Trophoblast cell (in vitro differentiated cells and primary cell): Measurements from ENCODE around the gene EFHC1.

Experiments used
- DNase-seq, 2 donors: peaks; one replicate each; pipeline ENCODE4 v3.0.0-alpha.2; 2016
- H2AFZ ChIP-seq: 2 replicates; pipeline ENCODE4 v1.6.1; 2013; ENCODE audit warnings: low read length, moderate library complexity, mild to moderate bottlenecking; ENCODE audit not compliant: insufficient read depth, poor library complexity
- H2AK5ac ChIP-seq: 2 replicates; pipeline ENCODE4 v1.6.1; 2013; ENCODE audit warnings: mild to moderate bottlenecking, low read length
- H2BK120ac ChIP-seq: 2 replicates; pipeline ENCODE4 v1.6.1; 2013; ENCODE audit warnings: low read length, mild to moderate bottlenecking, moderate library complexity; ENCODE audit not compliant: insufficient read depth, poor library complexity
- H2BK12ac ChIP-seq: 2 replicates; pipeline ENCODE4 v1.6.1; 2013; ENCODE audit warnings: mild to moderate bottlenecking, low read length, moderate library complexity
- H2BK5ac ChIP-seq: 2 replicates; pipeline ENCODE4 v1.6.1; 2013; ENCODE audit warnings: low read length, low read depth, moderate library complexity, mild to moderate bottlenecking; ENCODE audit not compliant: poor library complexity
- H3K14ac ChIP-seq: 2 replicates; pipeline ENCODE4 v1.6.1; 2013; ENCODE audit warnings: mild to moderate bottlenecking, low read length
- H3K18ac ChIP-seq: 2 replicates; pipeline ENCODE4 v1.6.1; 2013; ENCODE audit warnings: mild to moderate bottlenecking, low read length
- H3K23ac ChIP-seq: 2 replicates; pipeline ENCODE4 v1.6.1; 2013; ENCODE audit warnings: low read length
- H3K27ac ChIP-seq: 2 replicates; pipeline ENCODE4 v1.5.1; 2013; ENCODE audit warnings: low read depth, mild to moderate bottlenecking, inconsistent platforms, low read length, moderate library complexity
- H3K27me3 ChIP-seq: 2 replicates; pipeline ENCODE4 v1.6.1; 2013; ENCODE audit warnings: inconsistent platforms, mild to moderate bottlenecking, low read length, moderate library complexity; ENCODE audit not compliant: insufficient read depth
- H3K36me3 ChIP-seq, 2 experiments: 1 replicate in 1 of 2; 2 replicates in 1 of 2; pipeline ENCODE4 v1.6.1; 2013; ENCODE audit warnings: low read length in 2 of 2, mild to moderate bottlenecking in 2 of 2, moderate library complexity in 1 of 2; ENCODE audit not compliant: insufficient read depth in 2 of 2, control insufficient read depth in 1 of 2
- H3K4ac ChIP-seq: 2 replicates; pipeline ENCODE4 v1.6.1; 2013; ENCODE audit warnings: low read depth, mild to moderate bottlenecking, low read length, moderate library complexity
- H3K4me1 ChIP-seq, 2 experiments: 1 replicate in 1 of 2; 2 replicates in 1 of 2; pipeline ENCODE4 v1.6.1; 2013; ENCODE audit warnings: low read length in 2 of 2, mild to moderate bottlenecking in 2 of 2, moderate library complexity in 1 of 2; ENCODE audit not compliant: insufficient read depth in 2 of 2, control insufficient read depth in 1 of 2
- H3K4me2 ChIP-seq: 2 replicates; pipeline ENCODE4 v1.6.1; 2013; ENCODE audit warnings: inconsistent platforms, mild to moderate bottlenecking, low read length, moderate library complexity
- H3K4me3 ChIP-seq: 2 replicates; pipeline ENCODE4 v1.5.1; 2013; ENCODE audit warnings: mild to moderate bottlenecking, low read depth, low read length, inconsistent platforms
- H3K79me1 ChIP-seq: one replicate; pipeline ENCODE4 v1.6.1; 2013; ENCODE audit warnings: low read length
- H3K79me2 ChIP-seq: 2 replicates; pipeline ENCODE4 v1.6.1; 2013; ENCODE audit warnings: low read length, mild to moderate bottlenecking; ENCODE audit not compliant: control insufficient read depth, insufficient read depth, poor library complexity
- H3K9ac ChIP-seq: 2 replicates; pipeline ENCODE4 v1.6.1; 2013; ENCODE audit warnings: mild to moderate bottlenecking, low read length
- H3K9me3 ChIP-seq: 2 replicates; pipeline ENCODE4 v1.6.1; 2013; ENCODE audit warnings: low read depth, mild to moderate bottlenecking, control low read depth, inconsistent platforms, low read length; ENCODE audit not compliant: insufficient read depth
- H4K12ac ChIP-seq: 2 replicates; pipeline ENCODE4 v1.6.1; 2013; ENCODE audit warnings: low read depth, mild to moderate bottlenecking, low read length, moderate library complexity
- H4K8ac ChIP-seq: 2 replicates; pipeline ENCODE4 v1.6.1; 2013; ENCODE audit warnings: low read depth, mild to moderate bottlenecking, low read length, moderate library complexity
- H4K91ac ChIP-seq: one replicate; pipeline ENCODE4 v1.6.1; 2013; ENCODE audit warnings: low read depth, mild to moderate bottlenecking, low read length, moderate library complexity
- WGBS: extraction: QIAGEN DNeasy Blood & Tissue Kit; methylation state at CpG from one replicate; pipeline ENCODE4 v1.1.7; 2013; ENCODE audit warnings: missing lambda C conversion rate; ENCODE audit not compliant: insufficient read length, insufficient coverage; ENCODE audit errors: extremely low coverage; 5-methylcytosine and 5-hydroxymethylcytosine counted together

EFHC1 gene

DNA sequence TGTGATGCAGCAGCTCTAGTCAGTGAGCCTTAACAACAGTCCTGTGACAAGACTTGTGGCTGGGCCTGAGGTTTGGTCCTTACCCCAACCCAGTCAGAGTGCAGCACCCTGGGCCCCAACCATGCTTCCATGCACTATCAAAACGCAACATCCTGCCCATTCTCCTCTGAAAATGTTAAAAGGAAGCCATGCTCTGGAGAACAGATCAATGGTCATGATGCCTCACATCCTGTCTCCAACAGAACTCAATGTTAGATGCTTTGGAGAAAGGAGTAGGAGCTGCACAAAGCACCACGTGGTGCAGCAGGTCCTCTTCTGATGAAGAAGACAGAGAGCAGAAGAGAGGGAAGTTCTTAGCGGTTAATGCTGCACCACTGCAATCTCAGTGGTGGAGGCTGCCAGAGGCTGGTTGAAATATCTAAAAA lies 114.8 kb downstream of the EFHC1 start:
- DNase-seq: no peak
- H2BK120ac ChIP-seq: no peak overlapping the region
- H3K27ac ChIP-seq: no peak overlapping the region
- no peak overlapping the region for H4K12ac ChIP-seq
- H2AFZ ChIP-seq: no peak overlapping the region
- peaks cover 5 to 13% of the 10 kb centered on the region in 2 experiments for H3K4me1 ChIP-seq
- peaks cover 4 to 12% of the 10 kb centered on the region in 2 experiments for H3K36me3 ChIP-seq
- H3K79me2 ChIP-seq: peaks cover 2% of the 10 kb centered on the region
- H3K4me3 ChIP-seq: no peak overlapping the region
- H3K9me3 ChIP-seq: peaks cover 3% of the 10 kb centered on the region
- WGBS: no CpG with 5 or more reads among the region's 3 CpGs
- no peak overlapping the region for H2BK12ac ChIP-seq
- H4K8ac ChIP-seq: no peak overlapping the region
- H3K4me2 ChIP-seq: no peak overlapping the region
- no peaks in the 10 kb centered on the region for H3K27me3 ChIP-seq
- no peak overlapping the region for H4K91ac ChIP-seq
- H3K79me1 ChIP-seq: peaks cover 5% of the 10 kb centered on the region
- H3K9ac ChIP-seq: no peak overlapping the region
- H3K14ac ChIP-seq: no peak overlapping the region
- H3K4ac ChIP-seq: no peak overlapping the region
- H2AK5ac ChIP-seq: no peak overlapping the region
- H3K18ac ChIP-seq: no peak overlapping the region
- no peak overlapping the region for H3K23ac ChIP-seq
- H2BK5ac ChIP-seq: no peak overlapping the region

DNA sequence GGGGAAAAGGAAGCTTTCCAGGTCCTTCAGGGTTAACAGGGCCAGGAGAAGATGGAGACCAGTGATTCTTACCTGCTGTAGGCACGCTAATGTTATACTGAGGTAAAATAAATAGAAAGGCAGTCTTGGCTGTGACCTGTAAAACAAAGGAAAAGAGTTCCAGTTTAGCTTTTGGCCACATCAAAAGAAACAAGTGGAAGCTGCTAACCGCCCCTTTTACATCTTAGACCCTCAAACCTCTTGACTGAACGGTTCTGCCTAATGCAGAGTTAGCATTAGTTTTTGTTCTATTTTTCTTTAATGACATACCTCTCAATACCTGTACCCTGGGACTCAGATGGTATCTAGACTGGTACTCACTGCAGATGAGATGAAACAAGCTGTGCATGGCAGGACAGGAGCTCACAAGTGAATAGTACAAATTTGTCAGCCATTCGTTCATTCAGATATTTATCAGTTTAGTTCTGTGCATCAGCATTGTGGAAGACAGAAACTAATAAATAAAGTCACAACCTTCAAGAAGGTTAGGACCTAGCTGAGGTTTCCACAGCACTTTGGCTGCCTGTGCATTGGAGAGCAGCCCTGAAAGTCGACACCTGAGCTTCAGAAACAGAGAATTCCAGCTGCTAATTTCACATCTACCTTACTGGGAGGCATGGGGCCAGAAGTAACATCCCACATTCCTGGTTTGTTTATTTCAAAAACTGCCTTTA lies 115.7 kb downstream of the EFHC1 start:
- H2AK5ac ChIP-seq: no peak overlapping the region
- H3K4me2 ChIP-seq: no peak overlapping the region
- peaks cover 3% of the 10 kb centered on the region for H3K9me3 ChIP-seq
- H2AFZ ChIP-seq: no peak overlapping the region
- peaks cover 4 to 10% of the 10 kb centered on the region in 2 experiments for H3K36me3 ChIP-seq
- no peak overlapping the region for H3K18ac ChIP-seq
- no peak overlapping the region for H2BK120ac ChIP-seq
- WGBS: no CpG with 5 or more reads among the region's 5 CpGs
- H3K4me1 ChIP-seq: peaks cover 8 to 16% of the 10 kb centered on the region in 2 experiments
- no peak overlapping the region for H2BK5ac ChIP-seq
- no peak overlapping the region for H3K4me3 ChIP-seq
- H4K12ac ChIP-seq: no peak overlapping the region
- no peak overlapping the region for H3K14ac ChIP-seq
- H3K23ac ChIP-seq: no peak overlapping the region
- H3K27me3 ChIP-seq: no peaks in the 10 kb centered on the region
- no peak overlapping the region for H2BK12ac ChIP-seq
- H3K79me1 ChIP-seq: peaks cover 5% of the 10 kb centered on the region
- no peak for DNase-seq
- H3K79me2 ChIP-seq: peaks cover 2% of the 10 kb centered on the region
- H4K91ac ChIP-seq: no peak overlapping the region
- no peak overlapping the region for H3K9ac ChIP-seq
- no peak overlapping the region for H4K8ac ChIP-seq
- no peak overlapping the region for H3K27ac ChIP-seq
- H3K4ac ChIP-seq: no peak overlapping the region

DNA sequence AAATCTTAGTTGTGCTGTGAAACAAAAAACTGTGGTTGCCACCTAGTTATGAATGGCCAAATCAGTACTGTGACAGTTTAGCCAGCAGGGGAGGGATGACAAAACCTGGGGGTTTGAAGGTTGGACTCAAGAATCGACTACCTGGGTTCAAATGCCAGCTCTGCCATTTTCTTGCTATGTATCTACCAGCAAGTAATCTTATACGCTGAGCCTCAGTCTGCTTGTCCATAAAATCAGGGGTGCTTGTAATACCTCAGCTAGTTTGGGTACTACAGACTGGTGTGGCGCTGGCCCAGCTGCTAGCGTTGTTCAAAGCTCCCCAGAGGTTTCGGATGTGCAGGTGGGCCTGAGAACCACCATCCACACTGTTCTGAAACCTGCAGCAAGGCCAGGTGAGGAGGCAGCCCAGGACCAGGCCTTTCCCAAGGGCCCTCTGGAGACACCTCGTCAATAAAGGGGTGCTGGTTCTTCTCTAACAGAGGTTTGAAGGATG lies 116.3 kb downstream of the EFHC1 start:
- Histone ChIP-seq H4K12ac (no peak overlapping the region), H3K4me2 (no peak overlapping the region), H3K79me1 (peaks cover 5% of the 10 kb centered on the region), H3K79me2 (peaks cover 2% of the 10 kb centered on the region), H2BK12ac (no peak overlapping the region), H2BK5ac (no peak overlapping the region), H2BK120ac (no peak overlapping the region), H3K4ac (no peak overlapping the region), H3K9ac (no peak overlapping the region), H3K36me3 (peaks cover 4 to 10% of the 10 kb centered on the region in 2 experiments), H3K4me1 (peaks cover 8 to 16% of the 10 kb centered on the region in 2 experiments), H3K18ac (no peak overlapping the region), H4K8ac (no peak overlapping the region), H2AFZ (no peak overlapping the region), H2AK5ac (no peak overlapping the region), H3K27me3 (no peaks in the 10 kb centered on the region), H3K23ac (no peak overlapping the region), H3K9me3 (peaks cover 3% of the 10 kb centered on the region), H3K14ac (no peak overlapping the region), H4K91ac (no peak overlapping the region), H3K27ac (no peak overlapping the region), H3K4me3 (no peak overlapping the region)
- no peak for DNase-seq
- no CpG with 5 or more reads among the region's 6 CpGs for WGBS

DNA sequence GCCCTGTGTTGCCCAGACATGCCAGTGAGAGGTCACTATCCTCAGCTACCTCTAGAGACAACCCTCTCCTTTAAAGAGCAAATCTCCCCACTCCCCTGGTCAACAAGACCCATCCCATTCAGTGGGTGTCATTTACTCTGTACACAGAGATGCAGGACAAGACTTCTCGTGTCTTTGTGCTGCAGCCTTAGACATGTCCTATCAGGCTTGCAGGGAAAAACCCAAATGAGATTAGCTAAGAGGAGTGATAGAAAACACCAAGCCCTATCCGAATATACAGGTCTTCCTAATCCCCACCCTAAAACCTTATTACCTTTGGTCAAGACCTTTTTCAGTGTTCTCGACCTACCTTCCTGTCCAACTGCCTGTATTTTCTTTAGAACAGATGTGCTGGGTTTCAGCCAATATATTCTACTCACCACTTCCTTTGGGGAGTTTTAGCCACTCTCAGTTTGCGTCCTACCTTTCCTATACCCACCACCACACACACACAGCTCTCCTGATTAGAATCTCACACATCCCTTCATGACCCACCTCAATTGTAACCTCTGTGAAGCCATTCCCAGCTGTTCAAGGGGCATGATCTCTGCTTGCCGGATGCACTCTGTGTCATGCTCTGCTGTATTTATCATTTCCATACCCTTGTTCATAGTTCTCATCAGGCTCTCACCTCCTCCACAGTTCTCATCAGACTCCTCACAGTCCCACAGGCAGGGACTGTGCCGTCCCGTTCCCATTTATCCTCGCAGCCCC lies 117.0 kb downstream of the EFHC1 start:
- Histone ChIP-seq H3K4me1 (peaks cover 8 to 16% of the 10 kb centered on the region in 2 experiments), H4K8ac (no peak overlapping the region), H3K23ac (no peak overlapping the region), H4K91ac (no peak overlapping the region), H3K27ac (no peak overlapping the region), H3K4ac (no peak overlapping the region), H3K79me2 (peaks cover 2% of the 10 kb centered on the region), H2BK120ac (no peak overlapping the region), H3K14ac (peak overlapping the region; percentile 4), H3K4me3 (no peak overlapping the region), H2BK12ac (no peak overlapping the region), H3K18ac (peak overlapping the region; percentile 33), H3K9me3 (peaks cover 3% of the 10 kb centered on the region), H4K12ac (no peak overlapping the region), H2BK5ac (no peak overlapping the region), H3K9ac (no peak overlapping the region), H3K36me3 (peaks cover 4 to 10% of the 10 kb centered on the region in 2 experiments), H3K27me3 (no peaks in the 10 kb centered on the region), H2AK5ac (no peak overlapping the region), H3K79me1 (peaks cover 5% of the 10 kb centered on the region), H3K4me2 (no peak overlapping the region), H2AFZ (no peak overlapping the region)
- no peak for DNase-seq
- no CpG with 5 or more reads among the region's 8 CpGs for WGBS
